ENCODE results near the gene LKAAEAR1.

LKAAEAR1 gene

GRCh38 chr20:64099086-64099786 lies 15.0 kb upstream of the LKAAEAR1 start:
- TF ChIP-seq Cebpa-rat (IDR thresholded peaks at IDR 0.05): no peak
- peaks cover 29% of the 10 kb centered on the region; the same call in 1 of the 2 replicates for H4K20me1 ChIP-seq
- no peak overlapping the region for H3K27ac ChIP-seq
- H3K9me3 ChIP-seq: no peaks in the 10 kb centered on the region
- no peak overlapping the region for H3K9ac ChIP-seq
- H3K27me3 ChIP-seq: peaks cover 38% of the 10 kb centered on the region
- H3K4me2 ChIP-seq: peak overlapping the region; percentile 88
- H3K4me1 ChIP-seq: peaks cover 40% of the 10 kb centered on the region
- H3K4me3 ChIP-seq: no peak overlapping the region
- peaks cover 27% of the 10 kb centered on the region; the same call in 1 of the 2 replicates for H3K36me3 ChIP-seq

- no peak overlapping the region for H3K9ac ChIP-seq
- no peak overlapping the region for H3K4me2 ChIP-seq
- H3K4me1 ChIP-seq: peaks cover 40% of the 10 kb centered on the region
- H3K36me3 ChIP-seq: peaks cover 27% of the 10 kb centered on the region; the same call in 1 of the 2 replicates
- H3K27me3 ChIP-seq: peaks cover 32% of the 10 kb centered on the region
- H3K9me3 ChIP-seq: no peaks in the 10 kb centered on the region
- no peak for TF ChIP-seq Cebpa-rat (IDR thresholded peaks at IDR 0.05)
- peaks cover 26% of the 10 kb centered on the region; the same call in 1 of the 2 replicates for H4K20me1 ChIP-seq
- H3K4me3 ChIP-seq: no peak overlapping the region
- H3K27ac ChIP-seq: no peak overlapping the region
These were observed 14.3 kb upstream of the LKAAEAR1 start for GRCh38 chr20:64098471-64099013.

- no peaks in the 10 kb centered on the region for H3K9me3 ChIP-seq
- H3K4me3 ChIP-seq: no peak overlapping the region
- peaks cover 11% of the 10 kb centered on the region for H3K27me3 ChIP-seq
- H3K9ac ChIP-seq: no peak overlapping the region
- no peak for TF ChIP-seq Cebpa-rat (IDR thresholded peaks at IDR 0.05)
- H4K20me1 ChIP-seq: peaks cover 28% of the 10 kb centered on the region
- no peak overlapping the region for H3K4me2 ChIP-seq
- peaks cover 27% of the 10 kb centered on the region; the same call in 1 of the 2 replicates for H3K36me3 ChIP-seq
- peaks cover 37% of the 10 kb centered on the region for H3K4me1 ChIP-seq
- H3K27ac ChIP-seq: no peak overlapping the region
These were observed 12.3 kb upstream of the LKAAEAR1 start for GRCh38 chr20:64096535-64096934.

- peaks cover 5% of the 10 kb centered on the region for H3K27me3 ChIP-seq
These were observed 11.7 kb upstream of the LKAAEAR1 start for GRCh38 chr20:64095927-64096326.

GRCh38 chr20:64095455-64095854 lies 11.3 kb upstream of the LKAAEAR1 start:
- Histone ChIP-seq H3K9ac (no peak overlapping the region), H3K27me3 (peaks cover under 1% of the 10 kb centered on the region), H3K4me3 (no peak overlapping the region), H3K36me3 (peaks cover 27% of the 10 kb centered on the region; the same call in 1 of the 2 replicates), H4K20me1 (peaks cover 19% of the 10 kb centered on the region), H3K9me3 (no peaks in the 10 kb centered on the region), H3K27ac (no peak overlapping the region), H3K4me1 (peaks cover 26% of the 10 kb centered on the region), H3K4me2 (no peak overlapping the region)
- TF ChIP-seq Cebpa-rat (IDR thresholded peaks at IDR 0.05): no peak

More at GRCh38 chr20:64095927-64096326, 11.7 kb upstream of the LKAAEAR1 start:
- Histone ChIP-seq H3K9me3 (no peaks in the 10 kb centered on the region), H3K36me3 (peaks cover 27% of the 10 kb centered on the region; the same call in 1 of the 2 replicates), H4K20me1 (peaks cover 22% of the 10 kb centered on the region), H3K9ac (no peak overlapping the region), H3K4me3 (no peak overlapping the region), H3K4me1 (peaks cover 31% of the 10 kb centered on the region), H3K4me2 (no peak overlapping the region), H3K27ac (no peak overlapping the region)
- TF ChIP-seq Cebpa-rat (IDR thresholded peaks at IDR 0.05): no peak

- no peak for TF ChIP-seq Cebpa-rat (IDR thresholded peaks at IDR 0.05)
- peaks cover 11% of the 10 kb centered on the region; the same call in 1 of the 2 replicates for H3K4me1 ChIP-seq
- H3K4me2 ChIP-seq: no peak overlapping the region
- peaks cover 4% of the 10 kb centered on the region for H3K9me3 ChIP-seq
- no peak overlapping the region for H3K4me3 ChIP-seq
- no peak overlapping the region for H3K27ac ChIP-seq
- peaks cover 13% of the 10 kb centered on the region; the same call in 1 of the 2 replicates for H3K36me3 ChIP-seq
- H3K27me3 ChIP-seq: peaks cover 19% of the 10 kb centered on the region
- H4K20me1 ChIP-seq: peaks cover 33% of the 10 kb centered on the region
- no peak overlapping the region for H3K9ac ChIP-seq
These were observed 8.9 kb upstream of the LKAAEAR1 start for GRCh38 chr20:64093013-64093503.

GRCh38 chr20:64092258-64093012 lies 8.2 kb upstream of the LKAAEAR1 start:
- no peak overlapping the region for H3K9ac ChIP-seq
- peaks cover 10% of the 10 kb centered on the region for H3K9me3 ChIP-seq
- no peak overlapping the region for H3K4me3 ChIP-seq
- H4K20me1 ChIP-seq: peaks cover 33% of the 10 kb centered on the region
- no peak for TF ChIP-seq Cebpa-rat (IDR thresholded peaks at IDR 0.05)
- H3K27me3 ChIP-seq: peaks cover 23% of the 10 kb centered on the region
- no peak overlapping the region for H3K27ac ChIP-seq
- H3K4me2 ChIP-seq: 0 out of 2 replicates have a peak overlapping the region, but pooled peaks have one; percentile 9
- peaks cover 8% of the 10 kb centered on the region; the same call in 1 of the 2 replicates for H3K36me3 ChIP-seq
- H3K4me1 ChIP-seq: peaks cover 11% of the 10 kb centered on the region; the same call in 1 of the 2 replicates

GRCh38 chr20:64091770-64092169 lies 7.6 kb upstream of the LKAAEAR1 start:
- peaks cover 23% of the 10 kb centered on the region for H3K27me3 ChIP-seq
- H3K4me3 ChIP-seq: no peak overlapping the region
- TF ChIP-seq Cebpa-rat (IDR thresholded peaks at IDR 0.05): no peak
- H3K9me3 ChIP-seq: peaks cover 14% of the 10 kb centered on the region
- peaks cover 11% of the 10 kb centered on the region; the same call in 1 of the 2 replicates for H3K4me1 ChIP-seq
- peaks cover 33% of the 10 kb centered on the region for H4K20me1 ChIP-seq
- H3K9ac ChIP-seq: no peak overlapping the region
- H3K4me2 ChIP-seq: 0 out of 2 replicates have a peak overlapping the region, but pooled peaks have one; percentile 9
- H3K36me3 ChIP-seq: 0 out of 2 replicates have a peak, but pooled peaks cover 4% of the 10 kb centered on the region
- no peak overlapping the region for H3K27ac ChIP-seq

- no peak overlapping the region for H3K4me3 ChIP-seq
- no peak overlapping the region for H3K4me2 ChIP-seq
- peaks cover 11% of the 10 kb centered on the region; the same call in 1 of the 2 replicates for H3K4me1 ChIP-seq
- 0 out of 2 replicates have a peak, but pooled peaks cover under 1% of the 10 kb centered on the region for H3K36me3 ChIP-seq
- no peak overlapping the region for H3K9ac ChIP-seq
- TF ChIP-seq Cebpa-rat (IDR thresholded peaks at IDR 0.05): no peak
- no peak overlapping the region for H3K27ac ChIP-seq
- H3K27me3 ChIP-seq: peaks cover 23% of the 10 kb centered on the region
- peaks cover 19% of the 10 kb centered on the region for H3K9me3 ChIP-seq
- peaks cover 33% of the 10 kb centered on the region for H4K20me1 ChIP-seq
These were observed 7.1 kb upstream of the LKAAEAR1 start for GRCh38 chr20:64091340-64091739.
